Neuronal stem cell (in vitro differentiated cells): Measurements from ENCODE around the gene MKLN1.

Experiments
- DNase-seq: peaks from one replicate; pipeline ENCODE4 v3.0.0-alpha.2; 2013; ENCODE audit warnings: low spot score
- H2AFZ ChIP-seq: one replicate; pipeline ENCODE4 v1.6.1; 2013; ENCODE audit warnings: mild to moderate bottlenecking, low read length, inconsistent platforms
- H2AK5ac ChIP-seq: 2 replicates; pipeline ENCODE4 v1.6.1; 2013; ENCODE audit warnings: low read depth, mild to moderate bottlenecking, inconsistent platforms, low read length, moderate library complexity, mixed read lengths
- H2BK120ac ChIP-seq: 2 replicates; pipeline ENCODE4 v1.6.1; 2013; ENCODE audit warnings: low read depth, mild to moderate bottlenecking, inconsistent platforms, low read length, moderate library complexity, mixed read lengths
- H2BK12ac ChIP-seq: one replicate; pipeline ENCODE4 v1.6.1; 2013; ENCODE audit warnings: low read length, inconsistent platforms
- H2BK15ac ChIP-seq: 2 replicates; pipeline ENCODE4 v1.6.1; 2013; ENCODE audit warnings: mild to moderate bottlenecking, low read length, inconsistent platforms, mixed read lengths
- H2BK5ac ChIP-seq: one replicate; pipeline ENCODE4 v1.6.1; 2013; ENCODE audit warnings: inconsistent platforms, mild to moderate bottlenecking, low read length, moderate library complexity
- H3K14ac ChIP-seq: one replicate; pipeline ENCODE4 v1.6.1; 2013; ENCODE audit warnings: low read length, inconsistent platforms
- H3K18ac ChIP-seq: 2 replicates; pipeline ENCODE4 v1.6.1; 2013; ENCODE audit warnings: low read length, inconsistent platforms
- H3K23ac ChIP-seq: 2 replicates; pipeline ENCODE4 v1.6.1; 2013; ENCODE audit warnings: low read depth, mild to moderate bottlenecking, mixed read lengths, low read length, inconsistent platforms; ENCODE audit not compliant: poor library complexity
- H3K27ac ChIP-seq: replicated peaks from 3 replicates; pipeline ENCODE4 v1.5.1; 2013; ENCODE audit warnings: low read length, inconsistent platforms
- H3K27me3 ChIP-seq, 3 experiments: 2 replicates each; pipeline ENCODE4 v1.6.1; 2013; ENCODE audit warnings: low read length in 3 of 3, mild to moderate bottlenecking in 2 of 3, inconsistent platforms in 1 of 3, low read depth in 1 of 3, mixed read lengths in 1 of 3, moderate library complexity in 1 of 3; ENCODE audit not compliant: control insufficient read depth in 3 of 3, insufficient read depth in 3 of 3
- H3K36me3 ChIP-seq, 2 donors: replicated peaks in 1 of 2; 2 replicates each; pipeline ENCODE4 v1.6.1; 2013; ENCODE audit warnings: low read length in 2 of 2; ENCODE audit not compliant: control insufficient read depth in 2 of 2, insufficient read depth in 2 of 2
- H3K4ac ChIP-seq: 2 replicates; pipeline ENCODE4 v1.6.1; 2013; ENCODE audit warnings: inconsistent platforms, mild to moderate bottlenecking, low read length, moderate library complexity
- H3K4me1 ChIP-seq, 2 donors: 1 replicate in 1 of 2; 2 replicates in 1 of 2; pipeline ENCODE4 v1.6.1; 2013; ENCODE audit warnings: low read length in 2 of 2, low read depth in 1 of 2; ENCODE audit not compliant: control insufficient read depth in 2 of 2, insufficient read depth in 1 of 2
- H3K4me2 ChIP-seq: one replicate; pipeline ENCODE4 v1.6.1; 2013; ENCODE audit warnings: mild to moderate bottlenecking, low read length, inconsistent platforms; ENCODE audit not compliant: insufficient read depth, poor library complexity, severe bottlenecking
- H3K4me3 ChIP-seq, 2 donors: 2 replicates each; pipeline ENCODE4 v1.5.1; 2013; ENCODE audit warnings: low read length in 2 of 2, mild to moderate bottlenecking in 2 of 2, inconsistent platforms in 1 of 2, moderate library complexity in 1 of 2
- H3K79me1 ChIP-seq: one replicate; pipeline ENCODE4 v1.6.1; 2013; ENCODE audit warnings: low read depth, mild to moderate bottlenecking, inconsistent platforms, low read length, moderate library complexity
- H3K9ac ChIP-seq: one replicate; pipeline ENCODE4 v1.6.1; 2013; ENCODE audit warnings: mild to moderate bottlenecking, low read depth, low read length, inconsistent platforms; ENCODE audit not compliant: poor library complexity
- H3K9me3 ChIP-seq, 2 donors: replicated peaks in 1 of 2; 2 replicates each; pipeline versions ENCODE3 to v1.6.1; 2013; ENCODE audit warnings: low read length in 2 of 2, mild to moderate bottlenecking in 2 of 2, inconsistent platforms in 1 of 2, low read depth in 1 of 2, mixed read lengths in 1 of 2, moderate library complexity in 1 of 2; ENCODE audit not compliant: control insufficient read depth in 2 of 2, insufficient read depth in 1 of 2
- H4K8ac ChIP-seq: one replicate; pipeline ENCODE4 v1.6.1; 2013; ENCODE audit warnings: low read depth, mild to moderate bottlenecking, inconsistent platforms, low read length, moderate library complexity
- H4K91ac ChIP-seq: one replicate; pipeline ENCODE4 v1.6.1; 2013; ENCODE audit warnings: low read length, low read depth, mild to moderate bottlenecking, inconsistent platforms; ENCODE audit not compliant: poor library complexity
- WGBS, 2 donors: extraction: QIAGEN DNeasy Blood & Tissue Kit; methylation state at CpG; one replicate each; pipeline ENCODE4 v1.1.7; 2013; ENCODE audit warnings: missing lambda C conversion rate in 2 of 2, mixed read lengths in 1 of 2; ENCODE audit not compliant: insufficient read length in 2 of 2, insufficient replicate concordance in 1 of 2; ENCODE audit errors: extremely low coverage in 2 of 2; 5-methylcytosine and 5-hydroxymethylcytosine counted together

MKLN1 gene

DNA sequence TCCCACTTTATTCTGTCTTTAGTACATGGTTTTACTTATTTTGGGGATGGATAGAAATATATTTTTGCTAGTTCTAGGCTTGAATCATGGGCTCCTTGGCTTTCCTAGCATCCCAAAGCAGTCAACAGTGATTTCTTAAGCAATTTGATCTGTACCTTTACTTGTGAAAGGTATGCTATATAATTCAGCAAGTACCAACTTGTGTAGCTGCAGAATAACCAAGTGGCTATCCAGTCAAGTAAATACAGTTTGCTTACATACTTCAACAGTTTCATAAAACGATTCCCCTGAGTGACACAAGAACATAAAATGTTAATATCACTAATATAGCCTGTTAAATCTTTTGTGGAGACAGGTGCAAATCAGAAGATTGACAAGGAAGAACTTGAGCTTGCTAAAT, 161.5 kb downstream of the MKLN1 start:
- Histone ChIP-seq H3K4me1 (peaks cover 0 to 3% of the 10 kb centered on the region in 2 donors), H3K9me3 (no peaks in the 10 kb centered on the region), H2BK120ac (no peak overlapping the region), H3K4ac (no peak overlapping the region), H2BK5ac (no peak overlapping the region), H3K4me3 (no peak overlapping the region), H3K9ac (no peak overlapping the region), H3K27ac (no peak overlapping the region), H3K36me3 (peaks cover 0 to 44% of the 10 kb centered on the region in 2 donors), H3K18ac (no peak overlapping the region), H3K27me3 (no peaks in the 10 kb centered on the region), H4K91ac (no peak overlapping the region), H3K23ac (no peak overlapping the region), H2BK12ac (no peak overlapping the region), H3K4me2 (no peak overlapping the region), H2AFZ (no peak overlapping the region), H3K79me1 (no peaks in the 10 kb centered on the region), H2AK5ac (no peak overlapping the region), H3K14ac (no peak overlapping the region), H4K8ac (no peak overlapping the region), H2BK15ac (no peak overlapping the region)
- no peak for DNase-seq
- WGBS, 2 donors = no CpG with 5 or more reads among the region's 1 CpG

DNA sequence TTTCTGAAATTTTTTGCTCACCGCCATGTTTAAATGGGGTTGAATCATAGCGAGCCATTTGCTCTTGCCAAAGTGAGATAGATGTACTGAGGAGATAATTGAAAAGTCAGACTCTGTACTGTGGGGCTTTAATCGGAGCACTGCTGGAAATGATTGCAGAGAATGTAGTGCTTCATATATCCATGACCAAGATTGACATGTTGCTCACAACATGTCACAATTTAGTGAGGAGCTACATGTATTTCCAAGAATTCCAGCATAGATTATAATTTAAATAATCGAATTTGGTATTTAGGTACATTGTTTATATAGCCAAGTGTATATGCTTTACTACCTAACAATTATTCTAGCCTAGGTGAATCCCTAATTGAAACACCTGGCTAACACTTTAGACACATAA, 162.2 kb downstream of the MKLN1 start:
- Histone ChIP-seq H4K91ac (no peak overlapping the region), H3K79me1 (no peaks in the 10 kb centered on the region), H3K27me3 (no peaks in the 10 kb centered on the region), H3K27ac (no peak overlapping the region), H2AK5ac (no peak overlapping the region), H3K14ac (no peak overlapping the region), H3K9ac (no peak overlapping the region), H3K36me3 (peaks cover 0 to 42% of the 10 kb centered on the region in 2 donors), H3K4me1 (peaks cover 0 to 3% of the 10 kb centered on the region in 2 donors), H3K9me3 (no peaks in the 10 kb centered on the region), H2BK5ac (no peak overlapping the region), H3K4me3 (no peak overlapping the region), H2BK15ac (no peak overlapping the region), H3K4ac (no peak overlapping the region), H3K4me2 (no peak overlapping the region), H4K8ac (no peak overlapping the region), H3K23ac (no peak overlapping the region), H3K18ac (no peak overlapping the region), H2BK120ac (no peak overlapping the region), H2BK12ac (no peak overlapping the region), H2AFZ (no peak overlapping the region)
- no peak for DNase-seq
- no CpG with 5 or more reads among the region's 4 CpGs for WGBS, 2 donors

DNA sequence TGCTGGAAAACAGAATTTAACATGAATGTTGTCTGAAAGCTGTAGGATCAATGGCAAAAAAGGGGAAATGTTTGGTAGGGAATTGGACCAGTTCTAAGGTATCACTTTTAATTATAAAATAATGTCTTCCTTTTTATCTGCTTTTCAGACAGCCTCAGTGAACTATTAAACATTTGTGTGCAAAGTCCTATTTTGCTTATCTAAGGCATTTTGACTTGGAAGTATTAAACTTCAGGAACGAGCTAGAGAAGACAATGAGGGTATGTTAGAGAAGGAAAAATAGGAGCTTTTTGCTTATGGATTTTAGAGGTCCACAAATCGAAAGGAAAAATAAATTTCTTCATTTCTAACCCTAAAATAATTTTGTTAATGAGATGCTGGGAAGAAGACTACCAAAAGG, 165.4 kb downstream of the MKLN1 start:
- DNase-seq = no peak
- WGBS, 2 donors = no CpG with 5 or more reads among the region's 2 CpGs

DNA sequence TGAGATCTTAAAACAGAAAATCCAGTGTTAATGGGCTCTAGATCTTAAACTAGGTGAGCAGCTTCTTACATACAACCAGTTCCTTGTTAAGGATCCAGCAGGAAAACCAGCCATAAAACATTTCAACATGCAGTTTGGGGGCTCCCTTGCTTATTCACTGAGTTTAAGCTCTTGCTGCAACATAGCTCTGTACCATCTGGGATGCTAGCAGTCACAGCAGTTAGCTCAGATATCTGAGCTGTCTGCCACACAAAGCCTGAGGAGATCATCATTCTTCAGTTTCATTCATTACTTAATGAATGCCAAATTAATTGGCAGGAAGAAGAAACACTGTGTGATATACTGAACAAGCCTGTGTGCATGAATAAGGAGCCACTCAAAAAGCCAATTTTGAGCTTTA, 165.9 kb downstream of the MKLN1 start:
- H2AFZ ChIP-seq = no peak overlapping the region
- H2AK5ac ChIP-seq = no peak overlapping the region
- H3K4me3 ChIP-seq = no peak overlapping the region
- no peak overlapping the region for H2BK120ac ChIP-seq
- H3K79me1 ChIP-seq = no peaks in the 10 kb centered on the region
- no peak overlapping the region for H3K18ac ChIP-seq
- no peak overlapping the region for H4K8ac ChIP-seq
- H3K4me1 ChIP-seq = peaks cover 0 to 3% of the 10 kb centered on the region in 2 donors
- H3K4ac ChIP-seq = no peak overlapping the region
- no peak overlapping the region for H2BK15ac ChIP-seq
- no peaks in the 10 kb centered on the region for H3K27me3 ChIP-seq
- H3K36me3 ChIP-seq = peaks cover 0 to 45% of the 10 kb centered on the region in 2 donors
- H3K27ac ChIP-seq = peak overlapping the region; percentile 37
- H3K14ac ChIP-seq = no peak overlapping the region
- no peak overlapping the region for H3K23ac ChIP-seq
- no peak overlapping the region for H3K9ac ChIP-seq
- H3K9me3 ChIP-seq = no peaks in the 10 kb centered on the region
- no peak overlapping the region for H2BK12ac ChIP-seq
- no peak for DNase-seq
- no peak overlapping the region for H3K4me2 ChIP-seq
- H4K91ac ChIP-seq = no peak overlapping the region
- H2BK5ac ChIP-seq = no peak overlapping the region

More for the DNA sequence above, 165.4 kb downstream of the MKLN1 start:
- no peak overlapping the region for H3K4ac ChIP-seq
- no peaks in the 10 kb centered on the region for H3K9me3 ChIP-seq
- H3K18ac ChIP-seq = no peak overlapping the region
- no peak overlapping the region for H3K4me3 ChIP-seq
- H2BK15ac ChIP-seq = no peak overlapping the region
- H3K27me3 ChIP-seq = no peaks in the 10 kb centered on the region
- H2AFZ ChIP-seq = no peak overlapping the region
- H2BK5ac ChIP-seq = no peak overlapping the region
- no peak overlapping the region for H3K4me2 ChIP-seq
- no peak overlapping the region for H4K91ac ChIP-seq
- peaks cover 0 to 45% of the 10 kb centered on the region in 2 donors for H3K36me3 ChIP-seq
- no peak overlapping the region for H2AK5ac ChIP-seq
- no peak overlapping the region for H3K27ac ChIP-seq
- no peak overlapping the region for H2BK120ac ChIP-seq
- H3K79me1 ChIP-seq = no peaks in the 10 kb centered on the region
- H2BK12ac ChIP-seq = no peak overlapping the region
- no peak overlapping the region for H3K14ac ChIP-seq
- no peak overlapping the region for H3K9ac ChIP-seq
- no peak overlapping the region for H3K23ac ChIP-seq
- H3K4me1 ChIP-seq = peaks cover 0 to 3% of the 10 kb centered on the region in 2 donors
- no peak overlapping the region for H4K8ac ChIP-seq
